GM12864 (cell line): ENCODE results near the gene PTPN9.

Experiments
- DNase-seq: peaks from one replicate; pipeline ENCODE4 v3.0.0-alpha.2; 2011; ENCODE audit warnings: low read depth
- H3K4me3 ChIP-seq: 2 replicates; pipeline ENCODE4 v1.5.1; 2011; ENCODE audit warnings: mild to moderate bottlenecking, low read depth, low read length, control low read depth
- CTCF ChIP-seq: IDR thresholded peaks from 2 replicates; pipeline ENCODE4 v1.5.1; 2011; ENCODE audit warnings: low read depth, mild to moderate bottlenecking, moderate library complexity, low read length, control low read depth, inconsistent platforms; ENCODE audit errors: missing control alignments

Gene PTPN9

DNA sequence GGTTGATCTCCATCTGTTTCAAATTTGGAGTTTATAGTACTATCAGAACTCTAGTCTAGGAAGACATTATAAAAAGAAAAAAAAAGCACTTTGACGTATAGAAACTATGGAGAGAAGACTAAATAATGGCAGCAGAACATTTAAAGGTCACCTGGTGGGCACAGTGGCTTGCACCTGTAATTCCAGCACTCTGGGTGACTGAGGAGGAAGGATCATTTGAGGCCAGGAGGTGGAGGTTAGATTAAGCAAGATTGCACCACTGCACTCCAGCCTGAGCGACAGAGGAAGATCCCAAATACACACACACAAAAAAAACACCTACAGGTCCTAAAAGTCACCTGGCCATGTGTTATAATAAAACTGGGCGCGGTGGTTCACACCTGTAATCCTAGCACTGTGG is 141.4 kb downstream of the PTPN9 start:
- H3K4me3 ChIP-seq, result no peak overlapping the region
- no peak for TF ChIP-seq CTCF
- no peak for DNase-seq

- TF ChIP-seq CTCF, result no peak
- no peak for DNase-seq
- H3K4me3 ChIP-seq, result no peak overlapping the region
These were observed 142.2 kb downstream of the PTPN9 start for GRCh38 chr15:75436881-75437280.

DNA sequence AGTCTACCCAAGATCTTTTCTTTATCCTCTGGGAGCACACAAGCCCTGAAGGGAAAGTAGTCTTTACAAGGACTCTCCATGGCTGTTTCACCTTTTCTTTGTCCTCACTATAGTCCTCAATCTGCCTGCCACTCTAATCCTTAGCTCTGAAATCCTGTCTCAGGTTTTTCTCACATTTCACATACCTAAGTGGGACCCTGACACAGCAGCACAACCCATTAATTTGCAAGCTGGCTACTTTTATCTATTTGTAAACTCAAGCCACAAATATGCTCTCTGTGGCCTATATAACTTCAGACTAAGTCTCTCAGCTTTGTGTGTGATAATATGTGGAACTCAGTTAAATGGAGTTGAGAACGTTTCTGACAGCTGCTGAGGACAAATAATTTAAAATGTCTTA is 147.4 kb downstream of the PTPN9 start:
- DNase-seq, result no peak
- no peak for TF ChIP-seq CTCF
- no peak overlapping the region for H3K4me3 ChIP-seq

DNA sequence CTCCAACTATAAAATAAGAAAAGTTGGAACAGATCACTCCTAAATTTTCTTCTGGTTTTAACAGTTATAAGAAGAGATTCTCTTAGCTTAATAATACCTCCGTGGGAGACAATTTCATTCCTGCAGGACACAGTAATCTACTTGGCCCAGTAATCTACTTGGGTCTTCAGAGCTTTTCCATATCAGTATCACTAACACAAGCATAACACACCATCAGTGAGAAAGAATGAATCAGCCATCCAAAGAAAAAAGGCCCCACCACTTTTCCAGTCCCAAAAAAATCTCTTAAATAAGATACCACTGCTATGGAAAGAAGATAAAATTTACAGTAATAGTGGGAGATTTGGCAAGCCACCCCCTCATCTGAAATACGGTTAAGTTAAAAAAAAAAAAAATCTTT is 147.8 kb downstream of the PTPN9 start:
- DNase-seq, result no peak
- no peak overlapping the region for H3K4me3 ChIP-seq
- TF ChIP-seq CTCF, result no peak

- no peak for DNase-seq
- H3K4me3 ChIP-seq, result no peak overlapping the region
- no peak for TF ChIP-seq CTCF
These were observed 148.9 kb downstream of the PTPN9 start for GRCh38 chr15:75430259-75430658.

GRCh38 chr15:75428152-75428551 is 151.0 kb downstream of the PTPN9 start:
- no peak for TF ChIP-seq CTCF
- DNase-seq, result no peak
- no peak overlapping the region for H3K4me3 ChIP-seq

DNA sequence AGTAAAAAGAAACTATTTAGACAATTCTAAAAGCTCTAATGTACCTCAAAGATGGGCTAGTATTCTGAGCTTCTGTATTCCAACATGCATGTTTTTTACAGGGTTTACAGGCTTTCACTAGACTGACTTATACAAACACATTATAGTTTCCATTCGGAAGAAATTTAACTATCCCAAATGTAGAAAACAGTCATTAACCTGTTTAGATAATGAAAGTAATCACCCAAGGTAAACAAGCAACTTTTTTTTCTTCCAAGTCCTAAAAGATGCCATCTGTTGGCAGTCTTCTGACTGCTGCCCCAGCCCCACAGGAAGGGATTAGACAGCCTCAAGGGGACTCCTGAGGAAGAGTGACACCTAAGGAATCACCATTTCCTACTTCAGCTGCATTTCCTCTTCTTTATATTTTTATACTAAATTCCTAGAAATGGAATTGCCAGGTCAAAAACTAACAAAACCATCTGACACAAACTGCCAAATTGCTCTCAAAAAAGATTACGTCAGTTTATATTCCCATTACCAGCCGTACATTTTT is 153.1 kb downstream of the PTPN9 start:
- H3K4me3 ChIP-seq, result no peak overlapping the region
- no peak for TF ChIP-seq CTCF
- DNase-seq, result no peak
